T-helper 2 cell treated with Interferon-gamma antibody and Interleukin-4, amounts not matched to agents 100 ng/mL and 5 ng/mL, for 36 hours (primary cell): ENCODE measurements around the gene CACNA1C. TPM values are rescaled to one million over a fixed set of nuclear protein-coding genes. Genes with fewer than 3 reads are reported as not detected.

Experiments used
- intact Hi-C: fragments of 100-400 bp; cut with micrococcal nuclease; formaldehyde crosslinking; loops from one replicate; pipeline ENCODE4 v1.15.1; 2023
- total RNA-seq: library from RNA; stranded (reverse); gene quantifications from 2 replicates; pipeline ENCODE4 v1.2.3, GENCODE V29; 2022

The CACNA1C gene
- total RNA-seq, 1 donor from 2014 or later: 0.09 TPM

DNA sequence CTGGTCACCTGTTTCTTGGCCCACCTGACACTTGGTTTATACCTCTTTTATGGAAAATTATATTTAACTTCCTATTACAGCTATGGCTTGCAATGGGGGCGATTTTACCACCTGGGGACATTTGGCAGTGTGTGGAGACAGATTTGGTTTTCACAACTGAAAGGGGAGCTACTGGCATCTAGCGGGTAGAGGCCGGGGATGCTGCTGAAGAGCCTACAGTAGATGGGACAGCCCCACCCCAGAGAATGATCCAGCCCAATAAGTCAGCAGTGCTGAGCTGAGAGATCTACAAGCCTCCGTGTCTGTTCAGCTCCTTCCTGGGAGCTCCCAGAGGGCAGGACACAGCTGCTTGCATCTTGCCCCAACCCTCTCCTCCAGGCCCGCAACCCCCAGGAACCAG lies 302.8 kb downstream of the CACNA1C start:
- intact Hi-C loops: loop anchor here (5.0 kb wide), 1 partner anchor 187 kb away; no protein-coding TSS in a partner anchor

DNA sequence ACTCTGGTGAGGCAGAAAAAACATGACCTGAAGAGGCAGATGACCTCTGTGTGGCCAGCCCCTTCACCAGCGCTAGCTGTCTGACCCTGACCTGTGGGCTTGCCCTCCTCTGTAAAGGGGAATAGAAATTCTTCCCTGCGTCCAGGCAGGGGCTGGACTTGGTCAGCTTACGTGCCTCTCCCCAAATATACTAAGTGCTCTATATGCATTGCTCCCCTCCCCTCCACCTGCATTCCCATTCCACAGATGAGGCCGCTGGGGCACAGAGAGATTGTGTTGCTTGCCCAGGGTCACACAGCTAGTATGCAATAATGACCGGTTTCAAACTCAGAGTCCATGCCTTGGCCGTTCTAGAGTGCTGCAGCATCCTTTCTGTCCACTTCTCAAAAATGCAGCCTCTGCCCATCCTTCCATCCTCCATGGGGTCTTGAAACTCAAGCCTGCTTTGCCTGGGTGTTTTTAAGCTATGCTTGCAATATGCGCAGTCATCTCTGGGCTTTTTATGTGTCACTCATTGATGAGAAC lies 303.9 kb downstream of the CACNA1C start:
- intact Hi-C loops: loop anchor here (5.0 kb wide), 1 partner anchor 186 kb away; no protein-coding TSS in a partner anchor

DNA sequence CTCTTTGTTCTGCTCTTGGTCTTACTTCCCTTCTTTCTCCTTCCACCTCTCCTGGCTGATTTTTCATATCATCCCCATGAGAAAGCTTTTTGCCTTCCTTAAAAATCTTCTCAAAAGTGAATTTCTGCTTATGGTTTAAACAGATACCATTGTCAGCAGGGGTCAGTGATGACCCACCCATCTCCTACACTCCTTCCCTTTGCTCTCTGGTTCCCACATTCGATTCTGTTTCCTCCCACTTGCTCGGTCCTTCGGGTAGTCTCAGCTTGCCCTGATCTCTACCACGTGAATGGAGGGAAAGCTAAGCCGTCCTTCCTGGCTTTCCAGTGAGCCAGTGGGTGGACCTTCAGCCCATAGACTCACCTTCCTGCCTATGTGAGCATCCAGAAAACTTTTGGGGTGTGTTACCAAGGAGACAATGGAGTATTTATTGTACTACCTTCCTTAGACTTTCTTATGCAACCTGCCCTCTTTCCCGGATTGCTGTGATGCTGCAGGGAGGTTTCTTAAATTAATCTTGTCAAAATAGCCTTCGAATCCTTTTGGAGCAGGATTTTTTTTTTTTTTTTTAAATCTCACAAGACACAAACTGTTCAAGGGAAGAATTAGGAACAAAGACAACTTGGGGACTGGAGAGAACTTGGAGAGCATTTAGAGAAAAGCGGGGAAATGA lies 306.3 kb downstream of the CACNA1C start:
- intact Hi-C loops: loop anchor here (5.0 kb wide), 1 partner anchor 183 kb away; no protein-coding TSS in a partner anchor

DNA sequence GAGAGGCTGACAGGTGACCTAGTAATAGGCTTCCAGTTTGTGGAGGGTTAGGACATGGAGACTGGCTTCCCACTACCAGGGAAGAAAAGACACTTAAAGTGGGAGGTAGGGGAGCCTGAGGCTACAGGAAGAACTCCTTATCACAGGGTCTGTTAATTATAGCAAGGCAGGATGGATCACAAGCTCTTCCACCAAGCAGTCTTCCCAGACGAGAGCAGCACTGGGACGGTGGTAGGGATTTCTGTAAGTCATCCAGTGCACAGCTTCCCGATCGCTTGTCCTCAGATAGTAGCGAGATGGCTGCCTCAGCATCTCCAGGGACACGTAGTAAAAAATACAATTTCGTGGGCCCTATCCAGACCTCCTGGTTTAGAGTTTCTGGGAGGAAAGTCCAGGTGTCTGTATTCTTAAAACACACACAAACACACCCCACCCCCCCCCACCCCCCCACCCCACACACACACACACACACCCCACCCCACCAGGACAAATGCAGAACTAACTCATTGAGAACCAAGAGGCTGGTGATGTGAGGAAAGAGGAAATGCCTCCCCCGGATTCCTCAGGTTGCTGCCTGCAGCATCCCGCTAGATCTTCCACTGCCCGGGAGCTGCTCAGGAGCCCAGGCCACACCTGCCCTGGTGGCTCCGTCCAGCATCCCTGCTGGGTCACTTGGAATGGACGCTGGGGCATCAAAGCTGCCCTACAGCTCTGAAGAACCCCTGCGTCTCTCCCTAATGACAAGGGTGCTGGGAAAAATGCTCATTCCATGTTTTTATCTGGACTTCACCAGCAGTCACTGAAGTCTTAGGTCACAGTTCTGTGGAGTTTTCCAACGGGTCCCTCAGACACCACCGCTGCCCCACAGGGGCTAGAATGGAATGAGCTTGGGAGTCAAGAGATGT lies 307.2 kb downstream of the CACNA1C start:
- intact Hi-C loops: loop anchor here (5.0 kb wide), 1 partner anchor 182 kb away; no protein-coding TSS in a partner anchor

DNA sequence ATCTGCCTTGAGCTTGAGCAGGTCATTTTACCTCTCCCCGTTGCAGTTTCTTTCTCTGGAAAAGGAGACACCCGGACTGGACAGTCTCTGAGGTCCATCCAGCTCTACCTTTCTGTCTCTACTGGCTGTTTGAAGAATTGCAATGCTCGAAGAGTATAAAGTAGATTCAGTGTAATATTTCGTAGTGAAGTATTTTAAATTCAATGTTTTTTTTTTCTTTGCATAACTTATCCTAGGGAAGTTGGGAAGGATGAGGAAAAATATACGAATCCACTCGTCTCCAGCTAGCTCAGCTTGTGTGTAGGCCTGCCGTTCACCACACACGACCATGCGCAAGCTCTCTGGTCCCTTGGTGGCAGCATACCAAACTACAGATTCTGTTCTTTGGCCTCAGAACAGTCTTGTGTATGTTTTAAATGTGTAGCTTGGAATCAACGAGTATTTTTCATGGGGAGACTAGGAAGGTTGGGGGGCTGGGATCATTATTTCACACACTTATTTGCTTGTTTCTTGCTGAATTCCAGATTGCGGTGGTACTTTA lies 307.9 kb downstream of the CACNA1C start:
- intact Hi-C loops: no loop called here

DNA sequence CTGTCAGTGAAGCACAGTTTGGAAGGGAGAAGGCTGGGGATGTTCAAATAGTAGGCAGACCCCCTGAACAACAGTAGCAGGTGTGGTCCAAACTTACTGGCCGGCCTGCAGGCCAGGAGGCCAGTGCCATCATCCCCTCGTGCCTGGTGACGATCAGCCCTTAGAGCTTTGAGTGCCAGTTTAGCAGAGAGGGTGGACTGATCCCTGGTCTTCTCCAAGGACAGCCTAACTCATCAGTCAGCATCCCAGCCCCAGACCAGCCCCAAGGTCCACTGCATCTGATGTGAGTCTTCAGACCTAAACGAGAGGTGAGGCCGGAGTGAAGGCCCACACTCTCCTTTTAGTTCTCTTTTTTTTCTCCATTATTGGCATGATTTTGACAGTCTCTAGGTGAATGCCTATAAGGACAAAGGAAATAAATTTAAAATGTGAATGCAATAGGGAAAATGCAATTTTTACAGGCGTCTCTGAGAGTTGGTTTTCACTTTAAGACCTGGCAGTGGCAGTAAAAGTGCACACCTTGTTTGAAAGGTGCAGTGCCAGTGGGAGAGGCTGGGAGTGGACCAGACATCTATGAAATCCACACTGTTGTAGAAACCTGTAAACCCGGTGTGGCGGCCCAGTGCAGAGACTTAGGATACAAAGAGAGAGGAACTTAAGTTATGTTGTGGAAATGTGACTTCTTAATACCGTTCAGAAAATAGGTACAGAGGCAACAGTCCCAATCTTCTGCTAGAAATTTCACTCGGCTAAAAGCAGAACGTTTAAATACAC lies 311.2 kb downstream of the CACNA1C start:
- intact Hi-C loops: no loop called here

DNA sequence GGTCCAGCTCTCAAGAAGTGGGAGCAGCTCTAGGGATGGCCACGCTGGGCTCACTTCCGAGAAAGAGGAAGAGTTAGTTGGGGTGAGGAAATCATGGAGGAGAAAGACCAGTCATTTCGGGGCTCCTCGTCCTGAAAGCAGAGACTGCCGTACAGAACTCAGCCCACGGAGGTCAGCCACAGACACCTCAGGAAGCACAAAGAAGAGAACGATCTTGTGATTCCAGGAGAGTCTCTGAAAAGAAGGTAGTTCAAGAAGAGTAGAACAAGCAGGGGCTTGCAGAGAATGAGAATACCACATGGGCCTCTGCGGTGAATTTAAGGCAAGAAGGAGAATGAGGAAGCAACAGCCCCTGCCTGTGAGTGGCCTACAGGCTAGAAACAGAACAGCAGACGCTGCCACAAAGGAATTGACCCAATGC lies 311.9 kb downstream of the CACNA1C start:
- intact Hi-C loops: no loop called here

DNA sequence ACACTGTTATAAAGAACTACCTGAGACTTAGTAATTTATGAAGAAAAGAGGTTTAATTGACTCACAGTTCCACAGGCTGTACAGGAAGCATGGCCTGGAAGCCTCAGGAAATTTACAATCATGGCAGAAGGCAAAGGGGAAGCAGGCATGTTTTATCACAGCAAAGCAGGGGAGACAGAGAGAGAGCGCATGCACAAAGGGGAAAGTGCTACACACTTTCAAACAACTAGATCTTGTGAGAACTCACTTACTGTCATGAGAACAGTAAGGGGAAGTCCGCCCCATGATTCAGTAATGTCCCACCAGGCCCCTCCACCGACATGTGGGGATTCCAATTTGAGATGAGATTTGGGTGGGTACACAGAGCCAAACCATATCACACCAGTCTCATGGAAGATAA lies 313.9 kb downstream of the CACNA1C start:
- intact Hi-C loops: no loop called here

DNA sequence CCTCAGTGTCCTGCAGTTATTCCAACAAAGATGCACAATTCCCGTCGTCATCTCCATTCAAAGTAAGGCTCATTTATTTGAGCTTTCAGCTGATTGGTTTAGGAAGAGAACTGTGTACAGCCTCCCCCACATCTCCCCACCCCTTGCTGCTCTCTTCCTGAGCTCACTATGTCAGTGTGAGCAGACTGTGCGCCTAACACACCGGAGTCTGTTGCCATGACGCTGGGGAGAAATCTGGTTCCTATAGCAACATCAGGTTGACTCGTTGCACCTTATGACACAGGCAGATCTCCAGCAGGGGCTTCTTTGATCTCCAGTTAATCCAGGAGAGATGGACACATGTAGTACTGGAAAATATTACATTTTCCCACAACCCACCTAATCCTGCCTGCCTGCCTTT lies 319.4 kb downstream of the CACNA1C start:
- intact Hi-C loops: no loop called here

DNA sequence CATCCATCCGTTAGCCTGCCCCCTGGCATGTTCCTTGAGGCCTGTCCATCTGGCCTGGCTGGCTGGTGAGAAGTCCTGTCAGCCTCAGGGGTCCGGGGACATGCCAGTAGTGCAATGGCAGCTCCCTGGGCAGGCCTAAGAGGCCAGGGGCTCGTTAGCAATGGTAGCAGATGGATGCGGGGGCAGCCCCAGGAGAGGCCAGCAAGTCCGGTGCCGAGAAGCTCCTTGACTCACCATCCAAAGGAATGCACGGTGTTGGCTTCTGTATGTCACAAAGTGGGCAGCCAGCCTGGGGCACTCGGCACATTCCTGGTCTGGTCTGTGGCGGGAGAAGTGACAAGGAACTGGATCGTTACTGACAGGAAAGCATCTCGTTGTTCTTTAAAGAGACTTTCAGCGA lies 319.9 kb downstream of the CACNA1C start:
- intact Hi-C loops: no loop called here

DNA sequence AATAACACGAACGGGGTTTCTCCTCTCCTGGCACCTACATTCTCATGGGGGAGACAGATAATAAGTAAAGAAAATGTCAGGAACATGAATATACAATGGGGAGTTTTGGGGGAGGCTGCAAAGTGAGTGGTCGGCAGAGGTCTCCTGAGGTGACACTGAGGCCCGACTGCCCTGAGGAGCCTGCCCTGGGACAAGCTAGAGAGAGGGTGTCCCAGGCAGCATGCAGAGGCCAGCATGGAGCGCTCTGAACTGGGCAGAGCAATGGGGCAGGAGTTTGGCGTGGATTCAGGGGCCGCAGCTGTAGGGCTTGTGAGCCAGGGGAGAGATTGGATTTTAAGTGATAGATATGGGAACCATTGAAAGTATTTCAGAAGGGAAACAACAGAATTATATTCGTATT lies 320.5 kb downstream of the CACNA1C start:
- intact Hi-C loops: no loop called here

DNA sequence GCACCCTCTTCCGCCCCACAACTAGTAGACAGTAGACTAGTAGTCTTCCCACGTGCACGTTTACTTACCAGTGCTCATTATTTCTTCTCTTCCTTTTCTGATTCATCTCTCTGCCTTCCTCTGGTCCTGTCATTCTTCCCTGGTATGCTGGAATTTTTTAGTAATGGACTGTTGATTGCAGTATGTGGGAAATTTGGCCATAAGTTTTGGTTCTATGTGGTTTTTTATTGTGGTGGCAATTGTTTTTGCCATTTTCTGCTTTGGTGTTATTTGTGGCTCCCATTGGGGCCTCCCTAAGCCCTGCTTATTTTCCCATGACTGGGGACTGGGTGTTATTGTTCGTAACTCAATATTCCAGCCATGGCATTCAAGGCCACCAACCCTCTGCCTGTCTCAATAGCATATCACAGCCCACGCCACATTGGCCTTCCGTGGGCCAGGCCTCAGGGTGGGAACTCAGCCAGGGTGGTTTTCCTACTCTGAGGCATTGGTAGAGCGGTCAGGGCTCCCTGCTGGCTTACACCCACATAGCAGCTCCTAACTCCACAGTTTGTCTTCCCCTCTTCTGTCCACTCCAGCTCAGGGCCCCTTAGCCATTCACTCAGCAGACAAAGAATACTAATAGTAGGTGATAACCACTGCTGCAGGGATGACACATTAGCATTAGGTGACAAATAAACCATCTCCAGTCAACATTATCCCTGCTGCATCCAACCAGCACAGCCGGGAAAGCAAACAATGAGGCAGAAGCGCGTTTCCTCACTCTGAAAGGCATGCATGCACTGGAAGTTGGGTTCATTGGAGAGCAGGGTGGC lies 321.5 kb downstream of the CACNA1C start:
- intact Hi-C loops: no loop called here

DNA sequence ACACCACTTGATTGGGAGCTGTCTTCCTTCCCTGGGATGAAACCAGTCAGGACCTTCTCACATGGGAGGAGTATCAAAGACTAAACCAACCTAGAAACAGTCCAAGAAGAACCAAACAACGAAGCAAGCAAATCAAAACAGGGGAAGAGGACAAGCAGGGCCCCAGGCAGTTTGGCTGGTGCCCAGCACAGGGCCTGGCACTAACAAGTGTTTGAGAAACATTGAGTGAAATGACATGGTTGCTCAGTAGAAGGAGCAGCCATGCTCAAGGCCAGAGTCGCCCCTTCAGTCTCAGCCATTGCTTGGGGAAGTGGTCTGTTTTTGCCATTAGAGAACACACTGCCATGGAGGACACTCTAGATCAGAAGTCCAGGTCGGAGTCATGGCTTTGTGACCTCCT lies 323.1 kb downstream of the CACNA1C start:
- intact Hi-C loops: no loop called here

DNA sequence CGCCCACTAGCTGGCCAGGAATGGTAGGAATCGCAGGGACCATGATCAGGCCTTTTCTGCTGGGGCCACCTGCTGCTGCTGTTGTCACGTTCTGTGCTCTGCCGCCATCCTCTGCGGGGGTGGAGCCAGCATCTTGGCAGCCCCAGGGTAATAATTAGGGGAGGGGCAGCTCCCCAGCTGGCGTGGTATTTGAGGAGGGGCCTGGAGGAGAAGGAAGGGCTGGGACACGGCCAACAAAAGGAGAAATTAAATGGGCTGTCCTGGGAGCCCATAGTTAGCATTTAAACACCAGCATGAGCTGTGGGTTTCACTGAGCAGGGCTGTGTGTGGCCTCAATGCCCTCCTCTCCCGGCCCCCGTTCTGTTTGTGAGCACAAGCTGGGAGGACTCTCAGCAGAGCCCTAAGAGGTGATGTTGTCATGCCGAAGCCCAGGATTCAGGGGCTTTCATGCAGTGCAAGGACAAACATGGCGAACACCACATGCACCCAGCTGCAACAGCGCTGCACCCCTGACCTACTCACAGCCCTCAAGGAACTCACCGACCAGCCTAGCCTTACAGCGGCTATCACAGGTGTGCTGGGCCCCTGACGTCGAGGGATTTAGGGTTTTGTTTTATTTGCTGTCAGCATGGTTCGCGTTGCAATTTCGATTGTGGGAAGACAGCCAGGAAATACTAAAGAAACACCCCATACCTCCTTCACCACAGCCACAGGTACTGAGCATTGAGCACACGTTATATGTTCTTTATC lies 324.3 kb downstream of the CACNA1C start:
- intact Hi-C loops: no loop called here

DNA sequence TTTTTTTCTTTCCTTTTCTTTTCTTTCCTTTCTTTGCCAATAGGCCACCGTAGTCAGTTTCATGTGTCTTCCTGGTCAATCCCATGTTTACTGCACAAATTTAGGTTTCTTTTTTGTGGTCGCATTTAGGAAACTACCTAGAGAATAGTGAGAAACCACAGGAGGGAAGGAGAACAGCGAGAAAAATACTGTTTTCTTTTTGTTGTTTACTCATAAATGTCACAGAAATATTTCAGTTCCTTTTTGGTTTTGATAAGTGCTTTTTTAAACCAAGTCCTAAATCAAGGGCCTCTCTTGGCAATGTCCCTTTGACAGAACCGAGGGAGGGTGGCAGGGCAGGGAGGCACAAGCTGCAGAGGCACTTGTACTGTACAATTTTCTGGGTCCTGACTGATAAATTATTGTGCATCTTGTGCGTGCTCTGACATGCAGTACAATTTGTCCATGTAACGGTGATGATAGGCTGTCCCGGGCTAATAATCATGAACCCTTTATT lies 326.1 kb downstream of the CACNA1C start:
- intact Hi-C loops: no loop called here

DNA sequence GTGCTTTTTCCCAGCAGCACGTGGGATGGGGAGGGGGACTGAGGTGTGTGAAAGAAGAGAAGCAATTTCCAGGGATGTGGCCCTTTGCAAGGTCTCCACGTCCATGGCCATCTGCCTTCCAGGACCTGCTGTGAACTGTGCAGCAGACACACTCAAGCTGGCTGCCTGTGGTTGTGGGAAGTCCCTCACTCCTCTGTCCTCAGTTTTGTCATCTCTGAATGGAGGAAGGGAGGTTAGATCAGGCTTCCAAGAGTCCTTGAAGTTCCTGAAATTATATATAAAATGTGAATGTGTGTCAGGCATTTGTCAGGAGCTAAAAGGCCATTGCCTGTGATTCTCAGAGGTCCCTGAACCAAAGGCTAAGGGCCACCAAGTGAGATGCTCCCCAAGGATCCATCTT lies 328.2 kb downstream of the CACNA1C start:
- intact Hi-C loops: no loop called here

DNA sequence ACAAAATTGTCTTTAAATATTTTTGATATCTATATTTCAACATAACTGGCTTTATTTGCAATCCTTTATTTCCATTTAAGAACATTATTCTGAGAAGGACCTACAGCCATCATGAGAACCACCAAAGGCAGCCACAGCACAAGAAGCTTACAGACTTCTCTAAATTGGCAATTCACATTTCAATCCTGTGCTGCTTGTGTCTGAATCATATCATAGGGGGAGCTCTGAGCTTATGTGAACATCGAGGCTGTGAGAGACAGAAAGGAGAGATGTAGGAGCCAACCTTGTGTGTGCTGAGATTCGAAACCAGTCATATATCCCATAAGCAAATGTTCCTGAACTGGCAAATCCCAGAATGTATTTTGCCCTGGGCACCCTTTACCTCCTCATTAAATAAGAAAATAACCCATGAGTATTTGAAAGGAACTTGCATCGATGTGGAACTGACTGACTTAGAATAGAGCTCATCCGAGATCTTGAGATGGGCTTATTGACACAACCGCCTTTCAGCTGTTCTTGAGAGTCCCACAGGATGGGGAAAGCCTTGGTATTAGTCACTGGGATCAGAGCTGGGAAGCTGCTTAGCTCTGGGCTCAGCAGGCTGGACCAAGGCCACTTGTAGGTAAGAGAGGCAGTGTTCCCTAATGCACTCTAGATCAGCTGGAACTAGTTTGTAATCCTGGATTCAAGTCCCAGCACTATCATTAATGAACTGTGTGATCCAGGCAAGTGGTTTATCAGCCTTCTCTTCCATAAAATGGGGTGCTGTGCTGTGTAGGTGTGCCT lies 329.8 kb downstream of the CACNA1C start:
- intact Hi-C loops: no loop called here

DNA sequence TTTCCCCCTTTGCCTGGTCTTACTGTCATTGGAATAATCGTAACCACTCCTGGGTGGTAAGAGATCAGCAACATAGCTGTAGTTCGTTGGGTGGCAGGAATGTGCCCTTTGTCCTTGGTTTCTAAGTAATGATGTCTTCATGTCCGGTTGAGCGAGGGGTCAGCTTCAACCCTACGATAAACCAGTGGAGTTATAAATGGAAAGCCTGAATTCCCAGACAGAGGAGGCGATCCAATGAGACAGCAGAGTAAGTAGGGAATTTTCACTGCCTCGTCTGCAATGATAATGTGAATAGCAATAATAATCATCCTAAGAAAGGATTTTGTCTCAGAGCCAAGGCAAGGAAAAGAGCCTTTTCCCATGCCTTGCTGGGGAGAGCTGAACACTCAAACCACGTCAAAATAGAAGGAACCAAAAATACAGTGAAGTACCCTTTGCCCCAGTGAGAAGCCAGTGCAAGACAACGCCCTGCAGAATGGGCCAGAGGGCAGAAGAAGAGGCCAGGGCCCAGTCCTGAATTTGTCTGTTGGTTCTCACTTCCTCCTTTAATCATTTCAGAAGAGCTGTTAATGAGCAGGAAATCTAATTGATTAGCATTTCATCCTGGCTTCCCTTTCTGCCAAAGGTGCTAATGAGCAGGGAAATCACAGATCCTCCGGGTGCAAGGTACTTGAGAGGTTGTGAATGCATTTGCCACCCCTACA lies 330.7 kb downstream of the CACNA1C start:
- intact Hi-C loops: no loop called here
